ENCODE results near the gene HAVCR1.
"Not testable (repeated sequence)": the region's sequence is repeated elsewhere in the genome, so short reads cannot be mapped to it uniquely, and the experiment has no call there.

The HAVCR1 gene

GRCh38 chr5:157056848-157057247 is 2.1 kb downstream of the HAVCR1 start:
- DNase-seq; intact Hi-C loops (cut with DNase I): not testable (repeated sequence)

- intact Hi-C loops (cut with DNase I) = no loop called here
Measured at GRCh38 chr5:157051604-157052245, 7.2 kb downstream of the HAVCR1 start.

GRCh38 chr5:157050050-157050449 is 8.9 kb downstream of the HAVCR1 start:
- intact Hi-C loops (cut with DNase I) = no loop called here
- DNase-seq = peak in 4 of 42 donors; percentile 6 to 20 (median 14)

More at GRCh38 chr5:157051604-157052245, 7.2 kb downstream of the HAVCR1 start:
- DNase-seq = no peak

GRCh38 chr5:157049605-157050004 is 9.3 kb downstream of the HAVCR1 start:
- DNase-seq = no peak
- intact Hi-C loops (cut with DNase I) = no loop called here

GRCh38 chr5:157047898-157048297 is 11.0 kb downstream of the HAVCR1 start:
- intact Hi-C loops (cut with DNase I) = no loop called here
- no peak for DNase-seq

- intact Hi-C loops (cut with DNase I); DNase-seq: not testable (repeated sequence)
Measured at GRCh38 chr5:157047016-157047415, 11.9 kb downstream of the HAVCR1 start.

- DNase-seq = peak in 30 of 42 donors; percentile 3 to 74 (median 22)
- intact Hi-C loops (cut with DNase I) = no loop called here
Measured at GRCh38 chr5:157046041-157046440, 12.9 kb downstream of the HAVCR1 start.

- intact Hi-C loops (cut with DNase I) = no loop called here
- DNase-seq = no peak
Measured at GRCh38 chr5:157045601-157046000, 13.3 kb downstream of the HAVCR1 start.

- intact Hi-C loops (cut with DNase I) = no loop called here
- no peak for DNase-seq
Measured at GRCh38 chr5:157038568-157039187, 20.2 kb downstream of the HAVCR1 start.

- DNase-seq; intact Hi-C loops (cut with DNase I): not testable (repeated sequence)
Measured at GRCh38 chr5:157034106-157035072, 24.5 kb downstream of the HAVCR1 start.

- DNase-seq = no peak
- intact Hi-C loops (cut with DNase I) = no loop called here
Measured at GRCh38 chr5:157033071-157033583, 25.8 kb downstream of the HAVCR1 start.

GRCh38 chr5:157030692-157031091 is 28.2 kb downstream of the HAVCR1 start:
- intact Hi-C loops (cut with DNase I) = no loop called here
- no peak for DNase-seq

GRCh38 chr5:157029457-157029856 is 29.5 kb downstream of the HAVCR1 start:
- intact Hi-C loops (cut with DNase I) = no loop called here
- DNase-seq = no peak

- intact Hi-C loops (cut with DNase I); DNase-seq: not testable (repeated sequence)
Measured at GRCh38 chr5:157027663-157028062, 31.3 kb downstream of the HAVCR1 start.

GRCh38 chr5:157026789-157027424 is 32.0 kb downstream of the HAVCR1 start:
- peak in 5 of 42 donors; percentile 6 to 25 (median 16) for DNase-seq
- intact Hi-C loops (cut with DNase I) = no loop called here

- intact Hi-C loops (cut with DNase I) = no loop called here
- no peak for DNase-seq
Measured at GRCh38 chr5:157025093-157025698, 33.7 kb downstream of the HAVCR1 start.

GRCh38 chr5:157024208-157024959 is 34.5 kb downstream of the HAVCR1 start:
- DNase-seq = no peak
- intact Hi-C loops (cut with DNase I) = no loop called here

- DNase-seq = no peak
- intact Hi-C loops (cut with DNase I) = no loop called here
Measured at GRCh38 chr5:157022024-157022423, 36.9 kb downstream of the HAVCR1 start.

All from head of caudate nucleus (tissue), 42 donors.